ENCODE results near the gene FNTB.

FNTB gene

GRCh38 chr14:64993266-64993930 lies 6.7 kb downstream of the FNTB start:
- H3K36me3 ChIP-seq (ENCODE audit: control insufficient read depth, low read length), result peaks cover 6% of the 10 kb centered on the region
- H3K4me1 ChIP-seq (ENCODE audit: control insufficient read depth, low read length), result peaks cover 30% of the 10 kb centered on the region
- H3F3A ChIP-seq (ENCODE audit: control insufficient read depth, insufficient read depth), result no peaks in the 10 kb centered on the region
- no peak for TF ChIP-seq EZH2phosphoT487 (IDR thresholded peaks at IDR 0.05; ENCODE audit: borderline replicate concordance, low read length)
- TF ChIP-seq, protein P1, sequence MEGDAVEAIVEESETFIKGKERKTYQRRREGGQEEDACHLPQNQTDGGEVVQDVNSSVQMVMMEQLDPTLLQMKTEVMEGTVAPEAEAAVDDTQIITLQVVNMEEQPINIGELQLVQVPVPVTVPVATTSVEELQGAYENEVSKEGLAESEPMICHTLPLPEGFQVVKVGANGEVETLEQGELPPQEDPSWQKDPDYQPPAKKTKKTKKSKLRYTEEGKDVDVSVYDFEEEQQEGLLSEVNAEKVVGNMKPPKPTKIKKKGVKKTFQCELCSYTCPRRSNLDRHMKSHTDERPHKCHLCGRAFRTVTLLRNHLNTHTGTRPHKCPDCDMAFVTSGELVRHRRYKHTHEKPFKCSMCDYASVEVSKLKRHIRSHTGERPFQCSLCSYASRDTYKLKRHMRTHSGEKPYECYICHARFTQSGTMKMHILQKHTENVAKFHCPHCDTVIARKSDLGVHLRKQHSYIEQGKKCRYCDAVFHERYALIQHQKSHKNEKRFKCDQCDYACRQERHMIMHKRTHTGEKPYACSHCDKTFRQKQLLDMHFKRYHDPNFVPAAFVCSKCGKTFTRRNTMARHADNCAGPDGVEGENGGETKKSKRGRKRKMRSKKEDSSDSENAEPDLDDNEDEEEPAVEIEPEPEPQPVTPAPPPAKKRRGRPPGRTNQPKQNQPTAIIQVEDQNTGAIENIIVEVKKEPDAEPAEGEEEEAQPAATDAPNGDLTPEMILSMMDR (IDR thresholded peaks at IDR 0.05; ENCODE audit: low read depth, low read length, poor library complexity, severe bottlenecking), result no peak
- H3K9me2 ChIP-seq (replicated peaks; ENCODE audit: control insufficient read depth, low read length), result no peaks in the 10 kb centered on the region
- no peak overlapping the region for H3K4me2 ChIP-seq (ENCODE audit: low read length)
- H3K79me2 ChIP-seq (ENCODE audit: control insufficient read depth, low read length), result peaks cover 36% of the 10 kb centered on the region
- no peaks in the 10 kb centered on the region for H3K27me3 ChIP-seq (ENCODE audit: control insufficient read depth, low read length)
- H3K9me3 ChIP-seq (ENCODE audit: control insufficient read depth, insufficient read depth, low read length), result no peaks in the 10 kb centered on the region
- H3K4me3 ChIP-seq (ENCODE audit: low read length), result no peak overlapping the region
- no peaks in the 10 kb centered on the region for H4K20me1 ChIP-seq (ENCODE audit: control insufficient read depth, insufficient read depth, low read depth, low read length)
- H3K27ac ChIP-seq (ENCODE audit: low read depth, low read length), result no peak overlapping the region

DNA sequence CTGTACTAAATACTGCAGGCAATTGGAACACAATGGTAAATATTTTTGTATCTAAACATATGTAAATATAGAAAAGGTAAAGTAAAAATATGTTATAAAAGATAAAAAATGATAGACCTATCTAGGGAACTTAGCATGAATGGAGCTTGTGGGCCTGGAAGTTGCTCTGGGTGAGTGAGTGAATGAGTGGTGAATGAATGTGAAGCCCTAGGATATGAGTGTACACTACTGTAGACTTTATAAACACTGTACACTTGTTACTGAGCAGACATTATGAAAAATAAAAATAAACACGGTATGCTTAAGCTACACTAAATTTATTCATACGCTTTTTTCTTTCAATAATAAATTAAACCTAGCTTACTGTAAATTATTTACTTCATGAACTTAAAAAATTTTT lies 7.8 kb downstream of the FNTB start:
- Histone ChIP-seq H3K79me2 (ENCODE audit: control insufficient read depth, low read length) (peaks cover 27% of the 10 kb centered on the region), H3K4me2 (ENCODE audit: low read length) (no peak overlapping the region), H4K20me1 (ENCODE audit: control insufficient read depth, insufficient read depth, low read depth, low read length) (no peaks in the 10 kb centered on the region), H3K36me3 (ENCODE audit: control insufficient read depth, low read length) (0 out of 2 replicates have a peak, but pooled peaks cover 2% of the 10 kb centered on the region), H3K27me3 (ENCODE audit: control insufficient read depth, low read length) (no peaks in the 10 kb centered on the region), H3K9me3 (ENCODE audit: control insufficient read depth, insufficient read depth, low read length) (no peaks in the 10 kb centered on the region), H3K4me1 (ENCODE audit: control insufficient read depth, low read length) (peaks cover 28% of the 10 kb centered on the region), H3K9me2 (replicated peaks; ENCODE audit: control insufficient read depth, low read length) (no peaks in the 10 kb centered on the region), H3K4me3 (ENCODE audit: low read length) (no peak overlapping the region), H3F3A (ENCODE audit: control insufficient read depth, insufficient read depth) (no peaks in the 10 kb centered on the region), H3K27ac (ENCODE audit: low read depth, low read length) (no peak overlapping the region)
- TF ChIP-seq, protein P1 (IDR thresholded peaks at IDR 0.05; ENCODE audit: low read depth, low read length, poor library complexity, severe bottlenecking), result no peak
- TF ChIP-seq EZH2phosphoT487 (IDR thresholded peaks at IDR 0.05; ENCODE audit: borderline replicate concordance, low read length), result no peak

DNA sequence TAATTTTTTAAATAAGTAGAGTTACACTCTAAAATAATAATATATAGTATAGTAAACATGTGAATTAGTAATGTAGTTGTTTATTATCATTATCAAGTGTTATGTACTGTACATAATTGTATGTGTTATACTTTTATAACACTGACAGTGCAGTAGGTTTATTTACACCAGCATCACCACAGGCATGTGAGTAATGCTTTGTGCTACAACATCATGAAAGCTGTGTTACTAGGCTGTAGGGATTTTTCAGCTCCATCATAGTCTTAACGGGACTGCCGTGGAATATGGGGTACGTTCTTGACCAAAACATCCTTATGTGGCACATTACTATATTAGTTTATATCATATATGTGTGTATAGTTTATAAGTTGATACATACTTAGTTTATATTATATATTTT lies 8.6 kb downstream of the FNTB start:
- H3K27ac ChIP-seq (ENCODE audit: low read depth, low read length), result no peak overlapping the region
- no peak overlapping the region for H3K4me3 ChIP-seq (ENCODE audit: low read length)
- no peaks in the 10 kb centered on the region for H3K9me2 ChIP-seq (replicated peaks; ENCODE audit: control insufficient read depth, low read length)
- H4K20me1 ChIP-seq (ENCODE audit: control insufficient read depth, insufficient read depth, low read depth, low read length), result no peaks in the 10 kb centered on the region
- H3K36me3 ChIP-seq (ENCODE audit: control insufficient read depth, low read length), result 0 out of 2 replicates have a peak, but pooled peaks cover 2% of the 10 kb centered on the region
- peaks cover 22% of the 10 kb centered on the region for H3K79me2 ChIP-seq (ENCODE audit: control insufficient read depth, low read length)
- no peaks in the 10 kb centered on the region for H3K27me3 ChIP-seq (ENCODE audit: control insufficient read depth, low read length)
- peaks cover 20% of the 10 kb centered on the region for H3K4me1 ChIP-seq (ENCODE audit: control insufficient read depth, low read length)
- H3K4me2 ChIP-seq (ENCODE audit: low read length), result no peak overlapping the region
- no peaks in the 10 kb centered on the region for H3K9me3 ChIP-seq (ENCODE audit: control insufficient read depth, insufficient read depth, low read length)
- no peak for TF ChIP-seq EZH2phosphoT487 (IDR thresholded peaks at IDR 0.05; ENCODE audit: borderline replicate concordance, low read length)
- TF ChIP-seq, protein P1 (IDR thresholded peaks at IDR 0.05; ENCODE audit: low read depth, low read length, poor library complexity, severe bottlenecking), result no peak
- no peaks in the 10 kb centered on the region for H3F3A ChIP-seq (ENCODE audit: control insufficient read depth, insufficient read depth)
